Raji (cell line): ENCODE data around the gene ST6GALNAC3.

ENCODE experiments used
- POLR2A ChIP-seq: IDR thresholded peaks from 2 replicates; pipeline ENCODE4 v1.6.1; 2011; ENCODE audit warnings: low read depth, low read length, control low read depth; ENCODE audit not compliant: insufficient read depth

The ST6GALNAC3 gene

GRCh38 chr1:76125473-76126219 lies 51.1 kb downstream of the ST6GALNAC3 start:
- TF ChIP-seq POLR2A, result no peak

- TF ChIP-seq POLR2A, result no peak
Measured at GRCh38 chr1:76128096-76128495, 53.5 kb downstream of the ST6GALNAC3 start.

- TF ChIP-seq POLR2A, result no peak
Measured at GRCh38 chr1:76129731-76130130, 55.2 kb downstream of the ST6GALNAC3 start.

- no peak for TF ChIP-seq POLR2A
Measured at GRCh38 chr1:76130992-76131391, 56.4 kb downstream of the ST6GALNAC3 start.

- TF ChIP-seq POLR2A, result no peak
Measured at GRCh38 chr1:76133977-76134376, 59.4 kb downstream of the ST6GALNAC3 start.

GRCh38 chr1:76135835-76136234 lies 61.3 kb downstream of the ST6GALNAC3 start:
- TF ChIP-seq POLR2A, result no peak

GRCh38 chr1:76136894-76137293 lies 62.3 kb downstream of the ST6GALNAC3 start:
- no peak for TF ChIP-seq POLR2A

- TF ChIP-seq POLR2A, result no peak
Measured at GRCh38 chr1:76137746-76138145, 63.2 kb downstream of the ST6GALNAC3 start.

- no peak for TF ChIP-seq POLR2A
Measured at GRCh38 chr1:76138217-76138616, 63.7 kb downstream of the ST6GALNAC3 start.

GRCh38 chr1:76140227-76140626 lies 65.7 kb downstream of the ST6GALNAC3 start:
- TF ChIP-seq POLR2A, result no peak

- TF ChIP-seq POLR2A, result no peak
Measured at GRCh38 chr1:76141929-76142328, 67.4 kb downstream of the ST6GALNAC3 start.

- no peak for TF ChIP-seq POLR2A
Measured at GRCh38 chr1:76142771-76143540, 68.4 kb downstream of the ST6GALNAC3 start.

- no peak for TF ChIP-seq POLR2A
Measured at GRCh38 chr1:76144247-76144646, 69.7 kb downstream of the ST6GALNAC3 start.

GRCh38 chr1:76145332-76145731 lies 70.8 kb downstream of the ST6GALNAC3 start:
- no peak for TF ChIP-seq POLR2A

GRCh38 chr1:76146184-76146583 lies 71.6 kb downstream of the ST6GALNAC3 start:
- no peak for TF ChIP-seq POLR2A

GRCh38 chr1:76147917-76148316 lies 73.4 kb downstream of the ST6GALNAC3 start:
- no peak for TF ChIP-seq POLR2A
